ENCODE results near the gene CD38.

Gene CD38

GRCh38 chr4:15898902-15899301 is 120.8 kb downstream of the CD38 start:
- TF ChIP-seq ZNF274 (IDR thresholded peaks at IDR 0.05; ENCODE audit: low read depth, low read length) = no peak
- H3K4me3 ChIP-seq (ENCODE audit: low read length) = no peak overlapping the region

DNA sequence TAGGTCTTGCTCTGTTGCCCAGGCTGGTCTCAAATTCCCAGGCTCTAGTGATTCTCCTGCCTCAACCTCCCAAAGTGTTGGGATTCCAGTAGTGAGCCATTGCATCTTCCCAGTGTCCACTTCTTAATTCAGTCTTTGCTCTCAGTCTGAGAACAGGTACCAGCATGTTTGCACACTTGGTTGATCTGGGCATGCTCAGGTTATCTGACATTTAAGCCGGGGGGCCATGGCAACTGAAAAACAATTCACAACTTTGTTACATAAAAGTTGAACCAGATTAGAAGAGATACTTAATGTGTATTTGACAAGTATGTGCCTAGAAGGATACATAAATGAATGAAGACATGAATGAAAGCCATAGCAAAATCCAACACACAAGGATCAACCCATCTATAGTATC is 121.4 kb downstream of the CD38 start:
- TF ChIP-seq ZNF274 (IDR thresholded peaks at IDR 0.05; ENCODE audit: low read depth, low read length) = no peak
- no peak overlapping the region for H3K4me3 ChIP-seq (ENCODE audit: low read length)

GRCh38 chr4:15901007-15901406 is 122.9 kb downstream of the CD38 start:
- no peak overlapping the region for H3K4me3 ChIP-seq (ENCODE audit: low read length)
- TF ChIP-seq ZNF274 (IDR thresholded peaks at IDR 0.05; ENCODE audit: low read depth, low read length) = no peak; the same call in 1 of the 2 replicates

GRCh38 chr4:15901998-15902397 is 123.9 kb downstream of the CD38 start:
- no peak for TF ChIP-seq ZNF274 (IDR thresholded peaks at IDR 0.05; ENCODE audit: low read depth, low read length)
- H3K4me3 ChIP-seq (ENCODE audit: low read length) = no peak overlapping the region

DNA sequence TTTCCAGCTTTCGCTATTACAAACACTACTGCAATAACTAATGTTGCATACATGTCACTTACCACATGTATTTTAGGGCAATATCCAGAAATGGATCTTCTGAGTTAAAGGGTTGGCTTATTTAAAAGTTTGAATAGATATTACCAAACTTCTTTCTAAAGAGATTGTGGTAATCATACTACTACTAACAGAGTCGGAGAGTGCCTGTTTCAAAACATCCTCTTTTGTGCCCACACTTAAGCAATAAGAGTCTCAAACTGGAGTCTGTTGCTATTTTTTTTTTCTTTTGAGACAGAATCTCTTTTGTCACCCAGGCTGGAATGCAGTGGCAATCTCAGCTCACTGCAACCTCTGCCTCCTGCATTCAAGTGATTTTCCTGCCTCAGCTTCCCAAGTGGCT is 124.6 kb downstream of the CD38 start:
- TF ChIP-seq ZNF274 (IDR thresholded peaks at IDR 0.05; ENCODE audit: low read depth, low read length) = no peak
- H3K4me3 ChIP-seq (ENCODE audit: low read length) = no peak overlapping the region

All from GM08714 (cell line).